Thyroid gland (tissue), 4 donors: ENCODE results near the gene PHLPP2. TPM values are rescaled to one million over a fixed set of nuclear protein-coding genes. Genes with fewer than 3 reads are reported as not detected.

Experiments
- DNase-seq, 2 donors: peaks; one replicate each; pipeline ENCODE4 v3.0.0-alpha.2; 2019
- H3K27ac ChIP-seq, 3 donors: fragments of 200-600 bp; sonication (generic); 1 replicate in 2 of 3; 2 replicates in 1 of 3; pipeline ENCODE4 v1.5.1; 2016 to 2019; ENCODE audit warnings: mild to moderate bottlenecking in 1 of 3, moderate library complexity in 1 of 3
- H3K27me3 ChIP-seq: fragments of 200-600 bp; sonication (generic); one replicate; pipeline ENCODE4 v1.5.1; 2019
- H3K36me3 ChIP-seq, 2 donors: fragments of 200-600 bp; sonication (generic); one replicate each; pipeline ENCODE4 v1.5.1; 2016 to 2019
- H3K4me1 ChIP-seq, 2 donors: fragments of 200-600 bp; sonication (generic); one replicate each; pipeline ENCODE4 v1.5.1; 2017 to 2019
- H3K4me3 ChIP-seq, 3 donors: fragments of 200-600 bp; sonication (generic); replicated peaks in 1 of 3; 1 replicate in 2 of 3; 2 replicates in 1 of 3; pipeline ENCODE4 v1.5.1; 2016; ENCODE audit warnings: mild to moderate bottlenecking in 1 of 3
- H3K9me3 ChIP-seq: fragments of 200-600 bp; sonication (generic); one replicate; pipeline ENCODE4 v1.5.1; 2017
- CTCF ChIP-seq, 6 experiments: fragments of 200-600 bp in 3 of 6; fragments of 450-650 bp in 3 of 6; sonication (generic) in 3 of 6; IDR thresholded peaks; one replicate each; pipeline ENCODE4 v1.5.1; 2016 to 2019; ENCODE audit warnings: antibody characterized with exemption in 6 of 6, mild to moderate bottlenecking in 2 of 6, inconsistent platforms in 1 of 6, moderate library complexity in 1 of 6
- POLR2A ChIP-seq, 2 donors: fragments of 450-650 bp; IDR thresholded peaks; one replicate each; pipeline ENCODE4 v1.6.1; 2017; ENCODE audit warnings: antibody characterized with exemption in 2 of 2, mild to moderate bottlenecking in 2 of 2, moderate library complexity in 1 of 2
- WGBS, 2 donors: methylation state at CpG; one replicate each; pipeline ENCODE4 v1.1.5; 2017; 5-methylcytosine and 5-hydroxymethylcytosine counted together
- intact Hi-C: fragments of 100-400 bp; cut with DNase I; formaldehyde crosslinking; loops from one replicate; pipeline ENCODE4 v1.15.1; 2023
- total RNA-seq, 4 donors: library from RNA; depleted of rRNA; stranded (reverse); fragments of >200 nt; gene quantifications; one replicate each; pipeline ENCODE4 v1.2.3, GENCODE V29; 2016

PHLPP2 gene
- total RNA-seq = 10 to 100 TPM; 17.7 to 36.9 (median 21.8) TPM

GRCh38 chr16:71724320-71724751 is at the start of gene PHLPP2:
PHLPP2 (minus strand) TSS chr16:71724701; CDS start chr16:71714795, 9,906 bp downstream.
- H3K9me3 ChIP-seq = no peaks in the 10 kb centered on the region
- TF ChIP-seq CTCF (IDR thresholded peaks at IDR 0.05) (no peak), POLR2A (IDR thresholded peaks at IDR 0.05) (no peak)
- no peaks in the 10 kb centered on the region for H3K36me3 ChIP-seq
- H3K27me3 ChIP-seq = no peaks in the 10 kb centered on the region
- DNase-seq = no peak
- WGBS, 2 donors = 17 to 19% methylated on average over 10 of the region's 10 CpGs
- peaks cover 29 to 31% of the 10 kb centered on the region in 2 donors for H3K4me1 ChIP-seq
- peak within 1 kb of the TSS; percentile 73 to 96 (median 87) for H3K27ac ChIP-seq
- H3K4me3 ChIP-seq = peak within 1 kb of the TSS; percentile 13 to 95 (median 56)
- intact Hi-C loops = no loop called here

- intact Hi-C loops = no loop called here
- H3K27ac ChIP-seq = no peak overlapping the region
Observed at GRCh38 chr16:71771571-71771970, 47.1 kb upstream of the PHLPP2 start.

GRCh38 chr16:71769222-71769621 is 44.7 kb upstream of the PHLPP2 start:
- H3K9me3 ChIP-seq = no peaks in the 10 kb centered on the region
- H3K36me3 ChIP-seq = peaks cover 31 to 33% of the 10 kb centered on the region in 2 donors
- H3K27me3 ChIP-seq = no peaks in the 10 kb centered on the region
- no peak overlapping the region for H3K27ac ChIP-seq
- WGBS, 2 donors = 97% methylated on average over 1 of the region's 1 CpG
- H3K4me3 ChIP-seq = no peak overlapping the region
- TF ChIP-seq POLR2A (IDR thresholded peaks at IDR 0.05) (no peak), CTCF (IDR thresholded peaks at IDR 0.05) (no peak)
- no peaks in the 10 kb centered on the region for H3K4me1 ChIP-seq
- intact Hi-C loops = no loop called here
- no peak for DNase-seq

More at GRCh38 chr16:71771571-71771970, 47.1 kb upstream of the PHLPP2 start:
- H3K27me3 ChIP-seq = no peaks in the 10 kb centered on the region
- no peak for TF ChIP-seq CTCF (IDR thresholded peaks at IDR 0.05)
- TF ChIP-seq POLR2A (IDR thresholded peaks at IDR 0.05) = no peak
- peaks cover 0 to 6% of the 10 kb centered on the region in 2 donors for H3K4me1 ChIP-seq
- no peaks in the 10 kb centered on the region for H3K9me3 ChIP-seq
- DNase-seq = no peak
- no peak overlapping the region for H3K4me3 ChIP-seq
- peaks cover 29 to 33% of the 10 kb centered on the region in 2 donors for H3K36me3 ChIP-seq

GRCh38 chr16:71767060-71767900 is 42.8 kb upstream of the PHLPP2 start:
- Histone ChIP-seq H3K4me1 (no peaks in the 10 kb centered on the region), H3K9me3 (no peaks in the 10 kb centered on the region), H3K36me3 (peaks cover 22 to 33% of the 10 kb centered on the region in 2 donors), H3K27me3 (no peaks in the 10 kb centered on the region), H3K27ac (no peak overlapping the region), H3K4me3 (no peak overlapping the region)
- no peak for DNase-seq
- TF ChIP-seq POLR2A (IDR thresholded peaks at IDR 0.05) (no peak), CTCF (IDR thresholded peaks at IDR 0.05) (no peak)
- intact Hi-C loops = no loop called here
- 84 to 87% methylated on average over 3 of the region's 3 CpGs for WGBS, 2 donors

- Histone ChIP-seq H3K4me1 (peaks cover 0 to 6% of the 10 kb centered on the region in 2 donors), H3K27me3 (no peaks in the 10 kb centered on the region), H3K36me3 (peaks cover 7 to 27% of the 10 kb centered on the region in 2 donors), H3K9me3 (no peaks in the 10 kb centered on the region), H3K27ac (no peak overlapping the region), H3K4me3 (no peak overlapping the region)
- DNase-seq = no peak
- intact Hi-C loops = no loop called here
- TF ChIP-seq POLR2A (IDR thresholded peaks at IDR 0.05) (no peak), CTCF (IDR thresholded peaks at IDR 0.05) (no peak)
- 91 to 93% methylated on average over 2 of the region's 2 CpGs for WGBS, 2 donors
Observed at GRCh38 chr16:71762186-71762585, 37.7 kb upstream of the PHLPP2 start.
